K562 (cell line): ENCODE measurements around the gene SHANK3. TPM values are rescaled to one million over a fixed set of nuclear protein-coding genes. Genes with fewer than 3 reads are reported as not detected.

Source experiments
- ATAC-seq: fragments of 200-7000 bp; cut with Tn5 transposase; 3 replicates; pipeline ENCODE4 v1.9.1; 2020; ENCODE audit warnings: moderate library complexity
- BruUV-seq: library from RNA; stranded (reverse); fragments of 400-500 nt; replicated peaks from 2 replicates; lab custom pipeline; 2021; lab: Mats Ljungman, UMichigan
- CTCF ChIA-PET: fragments of 300-600 bp; formaldehyde crosslinking; extraction: SDS; loops from one replicate; lab custom pipeline; 2021; ENCODE audit warnings: low intra/inter-chr PET ratio; lab: Yijun Ruan, JAX
- POLR2A ChIA-PET: fragments of 300-600, 350-650 bp; sonication (Branson Sonifier 250); formaldehyde crosslinking; extraction: SDS; loops from one replicate; lab custom pipeline; 2021; ENCODE audit warnings: antibody characterized with exemption, inconsistent platforms; lab: Yijun Ruan, JAX
- DNase-seq, 4 experiments: peaks; one replicate each; pipeline versions ENCODE4 v3.0.0 to v3.0.0-alpha.2; 2011 to 2018; ENCODE audit warnings: low spot score in 3 of 4, mixed read lengths in 3 of 4; ENCODE audit errors: extremely low read depth in 1 of 4
- FAIRE-seq: peaks from 2 replicates; lab custom pipeline; 2011; peaks lifted over from hg19 to GRCh38; lab: Jason Lieb, UNC
- H2AFZ ChIP-seq: 2 replicates; pipeline ENCODE4 v1.6.0; 2011; ENCODE audit warnings: low read depth, low read length, control low read depth, inconsistent platforms
- H3K27ac ChIP-seq: fragments of 200-600 bp; 3 replicates; pipeline ENCODE4 v1.8.0; 2011; ENCODE audit warnings: low read depth, mild to moderate bottlenecking, control low read depth, inconsistent platforms, low read length, moderate library complexity, mixed read lengths; ENCODE audit errors: extremely low read depth
- H3K27me3 ChIP-seq, 2 experiments: fragments of 300-600 bp in 1 of 2; 2 replicates in 1 of 2; 3 replicates in 1 of 2; pipeline versions ENCODE4 v1.6.0 to v1.8.0; 2011; ENCODE audit warnings: inconsistent platforms in 2 of 2, low read length in 2 of 2, mild to moderate bottlenecking in 1 of 2, mixed read lengths in 1 of 2, moderate library complexity in 1 of 2; ENCODE audit not compliant: control insufficient read depth in 2 of 2, insufficient read depth in 2 of 2
- H3K36me3 ChIP-seq: fragments of 300-600 bp; 3 replicates; pipeline ENCODE4 v1.8.0; 2011; ENCODE audit warnings: mild to moderate bottlenecking, low read length, inconsistent platforms; ENCODE audit not compliant: control insufficient read depth, insufficient read depth
- H3K4me1 ChIP-seq, 2 experiments: fragments of 200-600 bp in 1 of 2; replicated peaks in 1 of 2; 2 replicates in 1 of 2; 3 replicates in 1 of 2; pipeline versions ENCODE4 v1.5.1 to v1.8.0; 2011; ENCODE audit warnings: inconsistent platforms in 2 of 2, low read length in 2 of 2, mild to moderate bottlenecking in 1 of 2, mixed read lengths in 1 of 2, moderate library complexity in 1 of 2; ENCODE audit not compliant: control insufficient read depth in 2 of 2, insufficient read depth in 2 of 2
- H3K4me2 ChIP-seq: 2 replicates; pipeline ENCODE4 v1.6.1; 2011; ENCODE audit warnings: low read length, control low read depth, inconsistent platforms, mixed read lengths; ENCODE audit not compliant: insufficient read depth
- H3K4me3 ChIP-seq: fragments of 200-600 bp; sonication (generic), shearing (Covaris generic); 2 replicates; pipeline ENCODE4 v1.5.1; 2016; ENCODE audit warnings: control low read depth, inconsistent platforms
- H3K79me2 ChIP-seq: fragments of 200-600 bp; 3 replicates; pipeline ENCODE4 v1.8.0; 2011; ENCODE audit warnings: low read length, inconsistent platforms; ENCODE audit not compliant: control insufficient read depth, insufficient read depth
- H3K9ac ChIP-seq, 2 experiments: 2 replicates each; pipeline versions ENCODE4 v1.6.0 to v1.6.1; 2011; ENCODE audit warnings: low read depth in 2 of 2, low read length in 2 of 2, control low read depth in 1 of 2, inconsistent platforms in 1 of 2, mild to moderate bottlenecking in 1 of 2, mixed read lengths in 1 of 2; ENCODE audit not compliant: insufficient read depth in 1 of 2
- H3K9me1 ChIP-seq: one replicate; pipeline ENCODE4 v1.6.0; 2011; ENCODE audit warnings: inconsistent platforms, mild to moderate bottlenecking, low read length, moderate library complexity; ENCODE audit not compliant: control insufficient read depth, insufficient read depth
- H3K9me3 ChIP-seq: replicated peaks from 2 replicates; pipeline ENCODE4 v1.5.1; 2011; ENCODE audit warnings: low read depth, low read length, inconsistent platforms; ENCODE audit not compliant: control insufficient read depth, insufficient read depth
- H4K20me1 ChIP-seq: replicated peaks from 2 replicates; pipeline ENCODE4 v1.6.1; 2011; ENCODE audit warnings: low read length, inconsistent platforms, mixed read lengths; ENCODE audit not compliant: control insufficient read depth, insufficient read depth
- CHCHD3 ChIP-seq: fragments of 250-450 bp; sonication (Bioruptor Pico); IDR thresholded peaks from 2 replicates; pipeline ENCODE4 v2.1.2; 2022; ENCODE audit warnings: mild to moderate bottlenecking
- EP400 ChIP-seq: fragments of 450-650 bp; IDR thresholded peaks from 2 replicates; pipeline ENCODE4 v1.6.1; 2017; ENCODE audit warnings: antibody characterized with exemption, mild to moderate bottlenecking, moderate library complexity
- KLF1 ChIP-seq: fragments of 450-650 bp; IDR thresholded peaks from 2 replicates; pipeline ENCODE4 v1.6.1; 2016; ENCODE audit warnings: missing genetic modification characterization, missing compliant biosample characterization
- NFIC ChIP-seq: fragments of 450-650 bp; IDR thresholded peaks from 2 replicates; pipeline ENCODE4 v1.6.1; 2017; ENCODE audit warnings: mild to moderate bottlenecking, inconsistent platforms
- ZKSCAN3 ChIP-seq: fragments of 250-450 bp; sonication (Bioruptor Pico); IDR thresholded peaks from 2 replicates; pipeline ENCODE4 v1.4.0; 2020
- ZNF24 ChIP-seq: fragments of 450-650 bp; IDR thresholded peaks from 2 replicates; pipeline ENCODE4 v1.6.1; 2016
- ZNF347 ChIP-seq: fragments of 450-650 bp; formaldehyde crosslinking; IDR thresholded peaks from 2 replicates; pipeline ENCODE4 v1.4.0; 2020; ENCODE audit warnings: low read depth, mild to moderate bottlenecking, moderate library complexity
- WGBS: fragments of 100-300 bp; shearing (Covaris generic); methylation state at CpG from one replicate; pipeline ENCODE4 v1.1.6; 2016; ENCODE audit warnings: low coverage, mixed read lengths; ENCODE audit not compliant: insufficient coverage; ENCODE audit errors: missing lambda C conversion rate; 5-methylcytosine and 5-hydroxymethylcytosine counted together
- in situ Hi-C: fragments of 300-500 bp; cut with MboI; formaldehyde crosslinking; loops from 4 replicates; pipeline ENCODE4 v1.15.0; 2018; ENCODE audit warnings: inconsistent platforms, mixed read lengths
- intact Hi-C: fragments of 100-400 bp; cut with micrococcal nuclease; formaldehyde crosslinking; loops from 2 replicates; pipeline ENCODE4 v1.14.2; 2022
- polyA plus RNA-seq, 8 experiments: library from polyadenylated mRNA; depleted of rRNA in 4 of 8; stranded (reverse) in 5 of 8; unstranded in 3 of 8; fragments of >200 nt; fragmentation: Nextera tagmentation in 2 of 8; fragmentation: Illumina TruSeq in 1 of 8; extraction: Ambion mirVana in 2 of 8; extraction: Trizol in 1 of 8; gene quantifications; 2 replicates each; pipeline versions ENCODE4 v1.2.1 to v1.2.3, GENCODE V29; 2011 to 2014; ENCODE audit warnings: inconsistent platforms in 1 of 8, missing spikeins in 1 of 8
- total RNA-seq, 7 experiments: library from RNA; depleted of rRNA in 6 of 7; stranded (reverse); fragments of >200 nt in 6 of 7; fragmentation: Illumina TruSeq in 2 of 7; extraction: Trizol in 2 of 7; gene quantifications; 2 replicates each; pipeline versions ENCODE4 v1.2.1 to v1.2.3, GENCODE V29; 2011 to 2021; ENCODE audit warnings: low replicate concordance in 1 of 7
- TF ChIP-seq, protein P1 (sequence below): fragments of 450-650 bp; formaldehyde crosslinking; IDR thresholded peaks from 2 replicates; pipeline ENCODE4 v1.4.0; 2022; ENCODE audit warnings: missing genetic modification characterization
- TF ChIP-seq, protein P2 (sequence below): sonication (generic); formaldehyde crosslinking; IDR thresholded peaks from 2 replicates; pipeline ENCODE4 v1.8.0; 2022; ENCODE audit warnings: missing genetic modification reagents, mild to moderate bottlenecking, borderline replicate concordance
- TF ChIP-seq, protein P3 (sequence below): sonication (generic); formaldehyde crosslinking; IDR thresholded peaks from 2 replicates; pipeline ENCODE4 v1.8.1; 2023; ENCODE audit warnings: missing genetic modification reagents, mild to moderate bottlenecking, borderline replicate concordance
- TF ChIP-seq, protein P4 (sequence below): fragments of 450-650 bp; IDR thresholded peaks from 2 replicates; pipeline ENCODE4 v1.6.1; 2016; ENCODE audit warnings: antibody characterized with exemption
- TF ChIP-seq, protein P5 (sequence below): sonication (generic); formaldehyde crosslinking; IDR thresholded peaks from 2 replicates; pipeline ENCODE4 v1.8.1; 2023; ENCODE audit warnings: mild to moderate bottlenecking, missing genetic modification reagents

Gene SHANK3
- total and polyA plus RNA-seq, 9 of the 15 experiments (the other 6 are each of a cell fraction or from before 2014, with no cell fraction given), result 0.01 to 0.07 (median 0.03) TPM; not detected in 6

DNA sequence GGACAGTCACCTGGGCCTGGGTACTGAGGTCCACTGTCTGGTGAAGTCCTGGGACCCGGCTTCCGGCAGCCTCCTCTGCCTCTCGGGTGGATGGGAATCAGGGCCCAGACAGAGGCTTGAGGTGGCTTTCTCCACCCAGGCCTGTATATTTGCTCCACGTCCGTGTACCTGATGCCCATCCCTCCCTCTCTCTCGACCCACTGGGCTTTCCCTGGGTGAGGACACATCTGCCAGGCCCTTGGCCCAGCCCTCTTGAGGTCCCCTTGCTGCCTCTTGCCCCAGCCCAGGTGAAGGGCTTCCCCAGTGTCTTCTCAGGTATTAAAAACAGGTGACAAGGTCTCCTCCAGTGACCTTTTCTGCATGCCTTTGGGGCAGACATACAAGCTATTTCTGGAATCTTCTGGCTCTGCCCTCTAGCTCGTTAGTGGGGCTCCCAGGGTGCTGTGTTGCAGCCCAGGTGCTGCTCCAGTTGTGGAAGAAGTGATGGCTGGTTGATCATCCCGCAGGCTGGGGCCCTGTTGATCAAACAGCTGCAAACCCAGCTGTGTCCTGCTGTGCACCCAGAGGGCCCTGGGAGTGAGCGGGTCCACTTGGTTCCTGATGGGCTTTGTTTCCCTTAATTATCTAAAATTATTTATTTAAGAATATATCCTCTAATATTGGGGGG is 39.9 kb downstream of the SHANK3 start:
- intact Hi-C loops (no loop called here), in situ Hi-C loops (no loop called here)
- ATAC-seq, result no peak
- TF ChIP-seq CHCHD3 (CRISPR knock-in tag) (no peak), KLF1 (tag) (no peak), EP400 (no peak), ZKSCAN3 (CRISPR knock-in tag) (no peak), ZNF24 (no peak), ZNF347 (CRISPR knock-in tag) (no peak), NFIC (no peak)
- TF ChIP-seq, protein P1, sequence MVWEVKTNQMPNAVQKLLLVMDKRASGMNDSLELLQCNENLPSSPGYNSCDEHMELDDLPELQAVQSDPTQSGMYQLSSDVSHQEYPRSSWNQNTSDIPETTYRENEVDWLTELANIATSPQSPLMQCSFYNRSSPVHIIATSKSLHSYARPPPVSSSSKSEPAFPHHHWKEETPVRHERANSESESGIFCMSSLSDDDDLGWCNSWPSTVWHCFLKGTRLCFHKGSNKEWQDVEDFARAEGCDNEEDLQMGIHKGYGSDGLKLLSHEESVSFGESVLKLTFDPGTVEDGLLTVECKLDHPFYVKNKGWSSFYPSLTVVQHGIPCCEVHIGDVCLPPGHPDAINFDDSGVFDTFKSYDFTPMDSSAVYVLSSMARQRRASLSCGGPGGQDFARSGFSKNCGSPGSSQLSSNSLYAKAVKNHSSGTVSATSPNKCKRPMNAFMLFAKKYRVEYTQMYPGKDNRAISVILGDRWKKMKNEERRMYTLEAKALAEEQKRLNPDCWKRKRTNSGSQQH (CRISPR knock-in tag), result no peak
- TF ChIP-seq, protein P2, sequence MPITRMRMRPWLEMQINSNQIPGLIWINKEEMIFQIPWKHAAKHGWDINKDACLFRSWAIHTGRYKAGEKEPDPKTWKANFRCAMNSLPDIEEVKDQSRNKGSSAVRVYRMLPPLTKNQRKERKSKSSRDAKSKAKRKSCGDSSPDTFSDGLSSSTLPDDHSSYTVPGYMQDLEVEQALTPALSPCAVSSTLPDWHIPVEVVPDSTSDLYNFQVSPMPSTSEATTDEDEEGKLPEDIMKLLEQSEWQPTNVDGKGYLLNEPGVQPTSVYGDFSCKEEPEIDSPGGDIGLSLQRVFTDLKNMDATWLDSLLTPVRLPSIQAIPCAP (CRISPR knock-in tag), result no peak
- TF ChIP-seq, protein P3, sequence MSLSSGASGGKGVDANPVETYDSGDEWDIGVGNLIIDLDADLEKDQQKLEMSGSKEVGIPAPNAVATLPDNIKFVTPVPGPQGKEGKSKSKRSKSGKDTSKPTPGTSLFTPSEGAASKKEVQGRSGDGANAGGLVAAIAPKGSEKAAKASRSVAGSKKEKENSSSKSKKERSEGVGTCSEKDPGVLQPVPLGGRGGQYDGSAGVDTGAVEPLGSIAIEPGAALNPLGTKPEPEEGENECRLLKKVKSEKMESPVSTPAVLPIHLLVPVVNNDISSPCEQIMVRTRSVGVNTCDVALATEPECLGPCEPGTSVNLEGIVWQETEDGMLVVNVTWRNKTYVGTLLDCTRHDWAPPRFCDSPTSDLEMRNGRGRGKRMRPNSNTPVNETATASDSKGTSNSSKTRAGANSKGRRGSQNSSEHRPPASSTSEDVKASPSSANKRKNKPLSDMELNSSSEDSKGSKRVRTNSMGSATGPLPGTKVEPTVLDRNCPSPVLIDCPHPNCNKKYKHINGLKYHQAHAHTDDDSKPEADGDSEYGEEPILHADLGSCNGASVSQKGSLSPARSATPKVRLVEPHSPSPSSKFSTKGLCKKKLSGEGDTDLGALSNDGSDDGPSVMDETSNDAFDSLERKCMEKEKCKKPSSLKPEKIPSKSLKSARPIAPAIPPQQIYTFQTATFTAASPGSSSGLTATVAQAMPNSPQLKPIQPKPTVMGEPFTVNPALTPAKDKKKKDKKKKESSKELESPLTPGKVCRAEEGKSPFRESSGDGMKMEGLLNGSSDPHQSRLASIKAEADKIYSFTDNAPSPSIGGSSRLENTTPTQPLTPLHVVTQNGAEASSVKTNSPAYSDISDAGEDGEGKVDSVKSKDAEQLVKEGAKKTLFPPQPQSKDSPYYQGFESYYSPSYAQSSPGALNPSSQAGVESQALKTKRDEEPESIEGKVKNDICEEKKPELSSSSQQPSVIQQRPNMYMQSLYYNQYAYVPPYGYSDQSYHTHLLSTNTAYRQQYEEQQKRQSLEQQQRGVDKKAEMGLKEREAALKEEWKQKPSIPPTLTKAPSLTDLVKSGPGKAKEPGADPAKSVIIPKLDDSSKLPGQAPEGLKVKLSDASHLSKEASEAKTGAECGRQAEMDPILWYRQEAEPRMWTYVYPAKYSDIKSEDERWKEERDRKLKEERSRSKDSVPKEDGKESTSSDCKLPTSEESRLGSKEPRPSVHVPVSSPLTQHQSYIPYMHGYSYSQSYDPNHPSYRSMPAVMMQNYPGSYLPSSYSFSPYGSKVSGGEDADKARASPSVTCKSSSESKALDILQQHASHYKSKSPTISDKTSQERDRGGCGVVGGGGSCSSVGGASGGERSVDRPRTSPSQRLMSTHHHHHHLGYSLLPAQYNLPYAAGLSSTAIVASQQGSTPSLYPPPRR (CRISPR knock-in tag), result no peak
- TF ChIP-seq, protein P4, sequence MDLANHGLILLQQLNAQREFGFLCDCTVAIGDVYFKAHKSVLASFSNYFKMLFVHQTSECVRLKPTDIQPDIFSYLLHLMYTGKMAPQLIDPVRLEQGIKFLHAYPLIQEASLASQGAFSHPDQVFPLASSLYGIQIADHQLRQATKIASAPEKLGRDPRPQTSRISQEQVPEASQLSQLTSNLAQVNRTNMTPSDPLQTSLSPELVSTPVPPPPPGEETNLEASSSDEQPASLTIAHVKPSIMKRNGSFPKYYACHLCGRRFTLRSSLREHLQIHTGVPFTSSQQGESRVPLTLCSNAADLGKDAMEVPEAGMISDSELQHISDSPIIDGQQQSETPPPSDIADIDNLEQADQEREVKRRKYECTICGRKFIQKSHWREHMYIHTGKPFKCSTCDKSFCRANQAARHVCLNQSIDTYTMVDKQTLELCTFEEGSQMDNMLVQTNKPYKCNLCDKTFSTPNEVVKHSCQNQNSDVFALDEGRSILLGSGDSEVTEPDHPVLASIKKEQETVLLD, result no peak
- TF ChIP-seq, protein P5, sequence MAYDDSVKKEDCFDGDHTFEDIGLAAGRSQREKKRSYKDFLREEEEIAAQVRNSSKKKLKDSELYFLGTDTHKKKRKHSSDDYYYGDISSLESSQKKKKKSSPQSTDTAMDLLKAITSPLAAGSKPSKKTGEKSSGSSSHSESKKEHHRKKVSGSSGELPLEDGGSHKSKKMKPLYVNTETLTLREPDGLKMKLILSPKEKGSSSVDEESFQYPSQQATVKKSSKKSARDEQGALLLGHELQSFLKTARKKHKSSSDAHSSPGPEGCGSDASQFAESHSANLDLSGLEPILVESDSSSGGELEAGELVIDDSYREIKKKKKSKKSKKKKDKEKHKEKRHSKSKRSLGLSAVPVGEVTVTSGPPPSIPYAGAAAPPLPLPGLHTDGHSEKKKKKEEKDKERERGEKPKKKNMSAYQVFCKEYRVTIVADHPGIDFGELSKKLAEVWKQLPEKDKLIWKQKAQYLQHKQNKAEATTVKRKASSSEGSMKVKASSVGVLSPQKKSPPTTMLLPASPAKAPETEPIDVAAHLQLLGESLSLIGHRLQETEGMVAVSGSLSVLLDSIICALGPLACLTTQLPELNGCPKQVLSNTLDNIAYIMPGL (CRISPR knock-in tag), result no peak

More for the DNA sequence above, 39.9 kb downstream of the SHANK3 start:
- ChIA-PET CTCF (no interaction called here), POLR2A (no interaction called here)
- Histone ChIP-seq H3K27me3 (peaks cover 3 to 40% of the 10 kb centered on the region in 2 experiments; a peak in 3 of 5 replicates), H3K36me3 (no peaks in the 10 kb centered on the region), H3K4me3 (no peak overlapping the region), H2AFZ (no peak overlapping the region), H3K9me3 (no peaks in the 10 kb centered on the region), H3K9ac (no peak overlapping the region; a peak in 1 of 4 replicates), H3K4me1 (no peaks in the 10 kb centered on the region; a peak in 1 of 5 replicates), H3K4me2 (no peak overlapping the region), H4K20me1 (peaks cover 2% of the 10 kb centered on the region; the same call in 1 of the 2 replicates), H3K27ac (no peak overlapping the region), H3K79me2 (no peaks in the 10 kb centered on the region), H3K9me1 (no peaks in the 10 kb centered on the region)
- 0% methylated on average over 2 of the region's 9 CpGs for WGBS
- no TSS peak for BruUV-seq
- no peak for FAIRE-seq
- DNase-seq, result no peak
